ENCODE measurements around the gene NLRC5.
"Not testable (repeated sequence)": the region's sequence is repeated elsewhere in the genome, so short reads cannot be mapped to it uniquely, and the experiment has no call there.

The NLRC5 gene

DNA sequence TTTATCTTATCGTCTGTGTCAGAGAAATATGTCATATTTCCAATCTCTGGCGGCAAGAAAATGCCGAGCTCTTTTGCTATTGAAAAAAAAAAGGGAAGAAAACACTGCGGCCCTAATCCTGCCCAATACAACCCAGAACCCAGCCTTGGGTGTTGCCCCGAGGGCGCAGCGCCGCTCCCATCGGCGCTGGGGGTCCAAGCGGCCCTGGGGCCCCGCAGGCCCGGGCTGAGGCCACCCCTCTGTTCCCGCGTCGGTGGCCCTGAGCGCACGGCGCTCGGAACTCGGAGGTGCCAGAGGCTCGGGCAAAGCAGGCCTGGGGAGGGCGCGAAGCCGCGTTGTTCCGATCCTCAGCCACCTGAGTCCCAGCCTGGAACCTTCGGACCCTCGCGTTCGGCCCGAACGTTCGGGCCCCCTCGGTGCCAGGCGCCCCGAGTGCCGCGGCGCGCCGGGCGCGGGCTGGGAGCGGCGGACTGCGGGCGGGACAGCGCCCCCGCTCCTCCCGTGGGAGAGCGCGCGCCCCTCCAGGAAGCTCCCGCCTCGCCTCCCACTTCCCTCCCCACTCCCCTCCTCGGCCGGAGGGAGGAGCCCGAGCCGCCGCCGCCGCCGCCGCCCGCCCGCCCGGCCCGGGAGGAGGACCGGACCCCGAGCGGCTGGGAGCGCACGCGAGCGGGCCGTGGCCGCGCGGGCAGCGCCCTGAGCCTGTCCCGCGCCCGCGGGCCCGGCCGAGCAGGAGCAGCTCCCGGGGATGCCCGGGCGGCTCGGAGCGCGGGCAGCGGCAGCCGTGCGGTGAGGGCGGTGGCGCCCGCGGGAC is 102.8 kb downstream of the NLRC5 start, which contains the start of gene CPNE2:
Gene CPNE2, plus strand, starts transcription at position 609 of the 811 bp plus-strand sequence. CDS start 18,160 bp downstream, outside the sequence.
- H3K4me3 ChIP-seq (ENCODE audit: low read length): peak within 1 kb of the TSS; percentile 78
- H3K27me3 ChIP-seq (ENCODE audit: control insufficient read depth, insufficient read depth, low read length): no peaks in the 10 kb centered on the region
- peaks cover 3% of the 10 kb centered on the region for H3K36me3 ChIP-seq (ENCODE audit: control insufficient read depth, insufficient read depth, low read length)
- peak within 1 kb of the TSS; percentile 77 for H3K9ac ChIP-seq (ENCODE audit: low read length)
- peaks cover 12% of the 10 kb centered on the region for H3K4me1 ChIP-seq (ENCODE audit: control insufficient read depth, insufficient read depth, low read length)
- H3K27ac ChIP-seq (ENCODE audit: low read depth, low read length): peak within 1 kb of the TSS; percentile 78

DNA sequence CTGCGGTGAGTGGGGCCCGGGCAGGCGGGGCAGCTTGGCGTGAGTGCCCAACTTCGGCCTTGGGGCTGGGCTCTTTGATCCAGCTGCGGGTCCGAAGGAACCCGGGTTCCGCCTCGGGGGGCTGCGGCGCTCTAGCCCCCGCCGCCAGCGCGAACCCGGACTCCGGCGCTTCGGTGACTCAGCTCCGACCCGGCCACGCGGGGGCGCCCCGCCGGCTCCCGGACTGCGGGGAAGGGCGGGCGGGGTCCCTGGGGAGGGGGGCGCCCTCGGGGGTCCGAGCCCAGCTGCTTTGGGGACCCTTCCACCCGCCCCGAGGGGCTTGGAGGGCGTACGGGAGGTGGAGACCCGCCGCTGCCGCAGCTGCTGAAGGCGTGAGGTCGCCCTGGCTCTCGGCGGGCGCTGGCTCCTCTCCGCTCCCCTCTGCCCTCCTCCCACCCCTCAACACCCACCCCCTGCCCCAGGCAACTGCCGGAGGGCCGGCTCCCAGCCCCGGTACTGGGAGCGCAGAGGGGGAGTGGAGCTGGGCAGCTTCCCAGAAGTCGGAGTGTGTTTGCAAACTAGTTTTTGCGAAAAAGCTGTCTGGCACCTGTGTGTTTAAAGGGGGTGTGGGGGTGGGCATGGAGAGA is 103.5 kb downstream of the NLRC5 start:
- Histone ChIP-seq H3K4me3 (ENCODE audit: low read length) (peak overlapping the region; percentile 78), H3K36me3 (ENCODE audit: control insufficient read depth, insufficient read depth, low read length) (peaks cover 3% of the 10 kb centered on the region), H3K27ac (ENCODE audit: low read depth, low read length) (peak overlapping the region; percentile 40), H3K9ac (ENCODE audit: low read length) (no peak overlapping the region), H3K4me1 (ENCODE audit: control insufficient read depth, insufficient read depth, low read length) (peaks cover 12% of the 10 kb centered on the region), H3K27me3 (ENCODE audit: control insufficient read depth, insufficient read depth, low read length) (no peaks in the 10 kb centered on the region)

- Histone ChIP-seq H3K27ac (ENCODE audit: low read depth, low read length) (no peak overlapping the region), H3K36me3 (ENCODE audit: control insufficient read depth, insufficient read depth, low read length) (peaks cover 3% of the 10 kb centered on the region), H3K4me3 (ENCODE audit: low read length) (peak overlapping the region; percentile 78), H3K4me1 (ENCODE audit: control insufficient read depth, insufficient read depth, low read length) (peaks cover 12% of the 10 kb centered on the region), H3K9ac (ENCODE audit: low read length) (no peak overlapping the region), H3K27me3 (ENCODE audit: control insufficient read depth, insufficient read depth, low read length) (no peaks in the 10 kb centered on the region)
These were observed 104.6 kb downstream of the NLRC5 start for GRCh38 chr16:57093666-57094564.

- no peaks in the 10 kb centered on the region for H3K27me3 ChIP-seq (ENCODE audit: control insufficient read depth, insufficient read depth, low read length)
- H3K4me1 ChIP-seq (ENCODE audit: control insufficient read depth, insufficient read depth, low read length): peaks cover 12% of the 10 kb centered on the region
- peaks cover 3% of the 10 kb centered on the region for H3K36me3 ChIP-seq (ENCODE audit: control insufficient read depth, insufficient read depth, low read length)
- no peak overlapping the region for H3K9ac ChIP-seq (ENCODE audit: low read length)
- H3K4me3 ChIP-seq (ENCODE audit: low read length): no peak overlapping the region
- H3K27ac ChIP-seq (ENCODE audit: low read depth, low read length): no peak overlapping the region
These were observed 105.6 kb downstream of the NLRC5 start for GRCh38 chr16:57094911-57095310.

DNA sequence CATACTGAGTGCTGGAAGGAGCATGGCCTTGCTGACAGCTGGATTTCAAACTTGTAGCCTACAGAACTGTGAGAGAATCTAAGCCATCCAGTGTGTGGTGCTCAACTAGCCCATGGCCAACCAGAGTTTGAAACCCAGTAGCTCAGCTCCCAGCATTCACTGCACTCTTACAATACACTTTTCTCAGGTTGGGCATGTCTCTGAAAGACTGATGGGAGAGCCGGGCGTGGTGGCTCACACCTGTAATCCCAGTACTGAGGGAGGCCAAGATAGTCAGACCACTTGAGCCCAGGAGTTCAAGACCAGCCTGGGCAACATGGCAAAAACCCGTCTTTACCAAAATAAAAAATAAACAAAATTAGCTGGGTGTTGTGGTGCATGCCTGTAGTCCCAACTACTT is 106.8 kb downstream of the NLRC5 start:
- Histone ChIP-seq H3K4me3 (ENCODE audit: low read length) (no peak overlapping the region), H3K4me1 (ENCODE audit: control insufficient read depth, insufficient read depth, low read length) (peaks cover 12% of the 10 kb centered on the region), H3K27ac (ENCODE audit: low read depth, low read length) (no peak overlapping the region), H3K36me3 (ENCODE audit: control insufficient read depth, insufficient read depth, low read length) (peaks cover 3% of the 10 kb centered on the region), H3K9ac (ENCODE audit: low read length) (no peak overlapping the region), H3K27me3 (ENCODE audit: control insufficient read depth, insufficient read depth, low read length) (no peaks in the 10 kb centered on the region)

GRCh38 chr16:57096793-57097192 is 107.4 kb downstream of the NLRC5 start:
- Histone ChIP-seq H3K9ac (ENCODE audit: low read length) (no peak overlapping the region), H3K36me3 (ENCODE audit: control insufficient read depth, insufficient read depth, low read length) (peaks cover 3% of the 10 kb centered on the region), H3K4me1 (ENCODE audit: control insufficient read depth, insufficient read depth, low read length) (peaks cover 7% of the 10 kb centered on the region), H3K27ac (ENCODE audit: low read depth, low read length) (no peak overlapping the region), H3K4me3 (ENCODE audit: low read length) (no peak overlapping the region), H3K27me3 (ENCODE audit: control insufficient read depth, insufficient read depth, low read length) (no peaks in the 10 kb centered on the region)

GRCh38 chr16:57098188-57098841 is 109.0 kb downstream of the NLRC5 start:
- Histone ChIP-seq H3K4me3 (ENCODE audit: low read length) (no peak overlapping the region), H3K27ac (ENCODE audit: low read depth, low read length) (no peak overlapping the region), H3K9ac (ENCODE audit: low read length) (no peak overlapping the region), H3K4me1 (ENCODE audit: control insufficient read depth, insufficient read depth, low read length) (peaks cover 7% of the 10 kb centered on the region), H3K36me3 (ENCODE audit: control insufficient read depth, insufficient read depth, low read length) (peaks cover 3% of the 10 kb centered on the region), H3K27me3 (ENCODE audit: control insufficient read depth, insufficient read depth, low read length) (no peaks in the 10 kb centered on the region)

DNA sequence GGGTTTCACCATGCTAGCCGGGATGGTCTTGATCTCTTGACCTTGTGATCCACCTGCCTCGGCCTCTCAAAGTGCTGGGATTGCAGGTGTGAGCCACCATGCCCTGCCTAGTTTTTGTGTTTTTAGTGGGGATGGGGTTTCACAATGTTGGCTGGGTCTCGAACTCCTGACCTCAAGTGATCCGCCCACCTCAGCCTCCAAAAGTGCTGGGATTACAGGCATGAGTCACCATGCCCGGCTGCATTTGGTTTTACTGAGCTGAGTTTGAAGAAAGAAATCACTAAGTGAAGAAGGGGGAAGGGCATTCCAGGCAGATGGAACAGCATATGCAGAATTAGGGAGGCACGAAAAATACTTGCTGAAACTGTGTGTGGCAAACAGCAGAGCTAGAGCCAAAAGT is 110.6 kb downstream of the NLRC5 start:
- H3K36me3 ChIP-seq (ENCODE audit: control insufficient read depth, insufficient read depth, low read length); H3K4me1 ChIP-seq (ENCODE audit: control insufficient read depth, insufficient read depth, low read length); H3K4me3 ChIP-seq (ENCODE audit: low read length); H3K27ac ChIP-seq (ENCODE audit: low read depth, low read length); H3K9ac ChIP-seq (ENCODE audit: low read length); H3K27me3 ChIP-seq (ENCODE audit: control insufficient read depth, insufficient read depth, low read length): not testable (repeated sequence)

DNA sequence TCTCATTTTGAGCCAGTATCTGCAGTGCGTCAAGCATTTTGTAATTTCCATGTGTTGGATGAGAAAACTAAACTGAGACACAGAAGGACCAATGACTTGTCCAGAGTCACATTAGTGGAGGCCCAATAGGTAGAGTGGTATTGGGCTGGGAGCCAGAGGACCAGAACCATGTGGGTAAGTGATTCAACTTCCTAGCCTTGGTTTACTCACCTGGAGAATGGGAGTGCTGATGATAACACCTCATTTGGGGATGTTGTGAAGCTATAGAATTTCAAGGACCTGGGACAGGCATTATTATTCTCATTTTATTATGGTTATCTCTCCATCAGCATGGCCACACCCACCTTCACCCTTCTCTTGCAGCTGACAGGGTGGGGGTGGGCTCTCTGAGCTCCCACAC is 111.1 kb downstream of the NLRC5 start:
- H3K27me3 ChIP-seq (ENCODE audit: control insufficient read depth, insufficient read depth, low read length): no peaks in the 10 kb centered on the region
- H3K4me1 ChIP-seq (ENCODE audit: control insufficient read depth, insufficient read depth, low read length): no peaks in the 10 kb centered on the region
- no peak overlapping the region for H3K9ac ChIP-seq (ENCODE audit: low read length)
- H3K4me3 ChIP-seq (ENCODE audit: low read length): no peak overlapping the region
- H3K36me3 ChIP-seq (ENCODE audit: control insufficient read depth, insufficient read depth, low read length): no peaks in the 10 kb centered on the region
- no peak overlapping the region for H3K27ac ChIP-seq (ENCODE audit: low read depth, low read length)

- H3K4me1 ChIP-seq (ENCODE audit: control insufficient read depth, insufficient read depth, low read length): no peaks in the 10 kb centered on the region
- no peaks in the 10 kb centered on the region for H3K36me3 ChIP-seq (ENCODE audit: control insufficient read depth, insufficient read depth, low read length)
- no peak overlapping the region for H3K27ac ChIP-seq (ENCODE audit: low read depth, low read length)
- no peak overlapping the region for H3K9ac ChIP-seq (ENCODE audit: low read length)
- no peak overlapping the region for H3K4me3 ChIP-seq (ENCODE audit: low read length)
- no peaks in the 10 kb centered on the region for H3K27me3 ChIP-seq (ENCODE audit: control insufficient read depth, insufficient read depth, low read length)
These were observed 113.8 kb downstream of the NLRC5 start for GRCh38 chr16:57102888-57103851.

- Histone ChIP-seq H3K27ac (ENCODE audit: low read depth, low read length) (no peak overlapping the region), H3K27me3 (ENCODE audit: control insufficient read depth, insufficient read depth, low read length) (no peaks in the 10 kb centered on the region), H3K4me1 (ENCODE audit: control insufficient read depth, insufficient read depth, low read length) (no peaks in the 10 kb centered on the region), H3K36me3 (ENCODE audit: control insufficient read depth, insufficient read depth, low read length) (no peaks in the 10 kb centered on the region), H3K9ac (ENCODE audit: low read length) (no peak overlapping the region), H3K4me3 (ENCODE audit: low read length) (no peak overlapping the region)
These were observed 115.3 kb downstream of the NLRC5 start for GRCh38 chr16:57104706-57105105.

Data from rectal smooth muscle tissue (tissue), 1 donor.